NCI-H2107 treated with DMSO at 0.1 percent for 48 hours (cell line): Measurements from ENCODE around the gene MIEF1.
"Not testable (repeated sequence)": the region's sequence is repeated elsewhere in the genome, so short reads cannot be mapped to it uniquely, and the experiment has no call there.

Experiments
- DNase-seq: peaks from one replicate; lab custom pipeline; 2025; ENCODE audit not compliant: unreplicated experiment; lab: John Stamatoyannopoulos, UW

The MIEF1 gene

GRCh38 chr22:39489094-39490068 is 12.7 kb upstream of the MIEF1 start:
- DNase-seq, result no peak

- no peak for DNase-seq
These were observed 11.8 kb upstream of the MIEF1 start for GRCh38 chr22:39490135-39490798.

GRCh38 chr22:39490966-39491680 is 11.0 kb upstream of the MIEF1 start:
- DNase-seq, result no peak

DNA sequence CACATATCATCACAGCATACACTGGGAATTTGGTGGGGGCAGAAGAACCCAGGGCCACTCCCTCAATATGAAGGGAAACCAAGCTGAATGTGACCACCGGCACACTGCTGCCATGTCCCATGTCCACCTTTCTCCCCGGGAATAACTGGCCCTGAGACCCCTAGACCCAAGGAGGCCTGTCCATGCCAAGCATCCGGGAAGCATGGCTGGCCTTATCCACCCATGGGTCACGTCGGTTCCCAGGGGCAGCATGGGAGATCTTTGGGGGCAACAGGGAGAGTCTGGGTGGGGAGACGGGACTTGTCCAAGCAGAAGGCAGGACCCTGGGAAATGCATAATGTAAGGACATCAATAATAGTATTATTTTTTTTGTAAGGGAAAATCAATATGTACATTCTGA is 10.4 kb upstream of the MIEF1 start:
- no peak for DNase-seq

DNA sequence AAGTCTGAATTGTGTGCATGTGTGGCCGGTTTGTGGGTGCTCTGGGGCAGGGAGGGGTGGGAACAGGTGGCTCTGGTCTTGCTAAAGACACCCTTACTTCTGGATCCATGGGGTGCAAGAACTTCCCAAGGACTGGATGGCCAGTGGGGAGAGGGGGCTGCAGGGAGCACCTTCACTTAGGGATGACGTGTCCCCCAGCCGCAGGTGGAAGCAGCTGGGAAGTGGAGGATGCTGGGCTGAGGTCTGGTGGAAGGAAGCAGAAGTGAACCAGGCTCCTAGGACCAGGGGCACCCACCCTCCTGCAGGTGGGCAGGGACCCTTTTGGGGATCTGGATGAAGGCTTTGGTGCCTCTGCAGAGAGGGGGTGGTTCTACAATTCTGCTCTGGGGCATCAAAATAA is 9.9 kb upstream of the MIEF1 start:
- no peak for DNase-seq

DNA sequence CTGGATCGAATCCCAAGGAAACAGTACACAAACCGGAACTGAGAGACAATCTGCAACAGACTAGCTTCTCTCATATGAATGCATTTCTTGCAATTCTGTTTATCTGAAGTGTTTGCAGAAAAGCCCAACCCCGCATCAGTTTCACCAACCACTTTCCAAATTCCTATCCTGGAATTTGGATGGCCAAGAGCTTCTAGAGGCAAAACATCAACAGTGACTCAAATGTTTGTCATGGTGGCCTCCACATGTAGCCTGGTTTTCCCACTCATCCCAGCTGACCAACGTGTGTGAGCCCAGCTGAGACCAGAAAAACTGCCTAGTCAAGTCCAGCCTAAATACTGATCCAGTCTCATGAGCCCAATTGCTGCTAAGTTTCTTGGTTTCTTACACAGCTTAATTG is 8.3 kb upstream of the MIEF1 start:
- no peak for DNase-seq

DNA sequence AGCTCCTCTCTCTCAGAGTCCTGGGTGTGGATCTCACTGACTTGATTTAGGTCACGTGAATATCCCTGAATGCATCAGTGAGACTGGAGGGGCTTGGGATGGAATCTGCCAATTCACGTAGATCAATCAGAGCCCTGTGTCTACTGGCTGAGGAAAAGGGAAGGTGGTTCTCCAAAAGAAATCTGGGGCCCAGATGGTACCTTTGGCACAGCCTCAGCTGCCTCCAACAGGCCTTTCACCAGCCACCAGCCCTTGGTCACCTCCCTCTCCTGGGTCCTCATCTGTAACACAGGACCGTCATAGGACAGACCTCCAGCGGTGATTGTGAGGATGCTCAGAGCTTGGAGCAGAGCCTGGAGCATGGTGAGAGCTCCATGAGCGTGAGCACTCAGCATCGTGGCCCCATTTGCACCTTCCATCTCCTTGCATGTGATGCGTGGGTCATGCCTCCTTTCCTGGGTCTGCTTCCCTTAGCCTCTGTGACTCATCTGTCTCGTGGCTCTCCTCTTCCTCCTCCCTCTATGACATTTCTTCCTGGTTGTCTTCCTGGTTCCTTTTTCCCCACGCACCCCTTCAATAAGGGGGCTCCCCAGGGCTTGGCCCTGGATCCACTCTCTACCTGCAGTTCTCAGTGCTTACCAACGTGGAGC is 7.5 kb upstream of the MIEF1 start:
- no peak for DNase-seq

DNA sequence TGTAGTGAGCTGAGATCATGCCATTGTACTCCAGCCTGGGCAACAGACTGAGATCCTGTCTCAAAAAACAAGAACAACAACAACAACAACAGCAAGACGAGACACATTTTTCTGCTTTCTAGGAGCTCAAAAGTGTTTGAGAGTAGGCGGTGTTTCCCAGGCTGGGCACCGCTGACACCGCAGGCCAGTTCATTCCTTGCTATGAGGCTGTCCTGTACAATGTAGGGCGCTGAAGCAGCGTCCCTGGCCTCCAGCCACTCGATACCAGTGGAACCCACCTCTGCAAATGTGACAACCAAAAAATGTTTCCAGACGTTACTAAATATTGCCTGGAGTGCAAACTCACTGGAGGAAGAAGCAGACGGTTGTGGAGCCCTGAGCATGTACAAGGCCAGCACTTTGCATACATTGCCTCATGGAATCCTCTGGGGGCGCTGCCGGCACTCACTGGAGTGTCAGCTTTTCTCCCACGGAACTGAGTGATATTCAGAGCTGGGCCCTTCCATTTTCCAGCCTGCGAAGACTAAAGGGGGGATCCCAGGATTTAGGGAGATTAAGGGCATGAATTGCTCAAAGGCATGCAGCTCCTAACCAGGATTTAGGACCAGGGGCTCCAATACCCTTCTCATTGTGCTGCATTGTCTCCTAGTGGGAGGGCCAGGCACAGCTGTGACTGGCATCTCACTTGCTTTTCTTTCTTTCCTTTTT is 5.8 kb upstream of the MIEF1 start:
- DNase-seq, result peak; percentile 22

- no peak for DNase-seq
These were observed 4.7 kb upstream of the MIEF1 start for GRCh38 chr22:39497429-39497828.

DNA sequence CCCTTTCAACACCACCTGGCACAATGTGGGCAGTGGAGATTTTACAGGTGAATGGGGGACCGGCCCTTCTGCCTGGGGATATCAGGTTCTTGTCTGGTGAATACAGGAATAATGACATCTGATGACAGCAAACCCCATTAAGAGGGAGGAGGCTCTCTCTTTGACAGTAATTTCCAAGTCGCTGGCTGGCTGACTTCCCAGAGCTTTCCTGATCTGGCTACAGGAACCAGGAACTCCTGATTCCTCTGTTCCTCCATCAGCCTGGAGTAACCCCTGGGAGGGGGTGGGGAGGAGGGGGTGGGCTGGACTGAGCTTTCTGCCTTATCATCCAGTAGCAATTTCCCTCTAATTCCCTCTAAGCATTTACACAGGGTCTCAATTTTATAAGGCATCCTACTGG is 3.7 kb upstream of the MIEF1 start:
- DNase-seq, result peak; percentile 80

GRCh38 chr22:39498802-39499201 is 3.3 kb upstream of the MIEF1 start:
- no peak for DNase-seq

DNA sequence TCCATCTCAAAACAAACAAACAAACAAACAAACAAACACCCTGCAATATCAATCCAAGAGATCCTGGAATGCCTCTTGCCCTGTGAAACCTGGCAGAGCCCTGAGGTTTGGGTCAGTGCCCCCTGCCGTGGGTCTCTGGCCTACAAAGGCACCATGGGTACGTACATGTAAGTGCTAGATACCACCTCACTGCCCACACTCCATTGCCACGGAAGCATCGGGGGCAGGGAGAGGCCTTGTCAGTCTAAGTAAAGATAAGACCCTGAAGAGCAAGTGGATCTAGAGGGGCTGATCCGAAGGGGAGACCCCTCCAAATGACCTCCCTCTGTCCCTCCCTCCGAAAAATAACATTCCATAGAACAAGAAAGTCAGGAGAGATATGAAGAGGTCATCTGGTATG is 2.0 kb upstream of the MIEF1 start:
- no peak for DNase-seq

- DNase-seq, result no peak
These were observed 414 bp upstream of the MIEF1 start for GRCh38 chr22:39501644-39502108.

GRCh38 chr22:39502789-39503409 is 809 bp downstream of the MIEF1 start:
- no peak for DNase-seq

- DNase-seq, result no peak
These were observed 1.5 kb downstream of the MIEF1 start for GRCh38 chr22:39503630-39504029.

GRCh38 chr22:39504071-39504470 is 2.0 kb downstream of the MIEF1 start:
- DNase-seq, result no peak

DNA sequence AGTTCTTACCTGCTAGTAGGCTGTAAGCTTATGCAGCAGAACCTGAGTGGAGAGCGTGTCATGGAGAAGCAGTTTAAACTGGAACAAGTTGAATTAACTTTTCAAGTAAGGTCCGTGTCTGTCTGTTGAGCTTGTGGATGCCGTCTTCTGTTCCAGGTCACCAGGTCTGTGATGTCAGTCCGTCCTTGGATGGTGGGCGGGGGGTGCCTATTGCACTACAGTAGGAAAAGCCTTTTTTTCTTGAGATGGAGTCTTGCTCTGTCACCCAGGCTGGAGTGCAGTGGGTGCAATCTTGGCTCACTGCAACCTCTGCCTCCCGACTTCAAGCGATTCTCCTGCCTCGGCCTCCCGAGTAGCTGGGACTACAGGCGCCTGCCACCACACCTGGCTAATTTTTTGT is 4.9 kb downstream of the MIEF1 start:
- not testable (repeated sequence) for DNase-seq

- no peak for DNase-seq
These were observed 6.3 kb downstream of the MIEF1 start for GRCh38 chr22:39508393-39508792.

GRCh38 chr22:39510529-39511149 is 8.5 kb downstream of the MIEF1 start:
- no peak for DNase-seq

DNA sequence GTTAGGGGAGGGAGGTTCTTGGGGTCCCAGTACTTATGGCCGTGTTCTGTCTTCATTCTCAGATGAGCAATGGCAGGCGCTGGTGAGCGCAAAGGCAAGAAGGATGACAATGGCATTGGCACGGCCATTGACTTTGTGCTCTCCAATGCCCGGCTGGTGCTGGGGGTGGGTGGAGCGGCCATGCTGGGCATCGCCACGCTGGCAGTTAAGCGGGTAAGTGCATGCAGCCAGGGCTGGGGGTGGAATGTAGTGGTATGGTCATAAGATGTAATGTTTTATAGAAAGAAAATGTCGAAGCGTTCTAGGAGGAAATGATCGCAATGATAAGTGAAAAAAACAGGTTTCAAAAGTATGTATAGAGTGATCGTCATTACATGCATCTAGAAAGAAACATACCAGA is 9.1 kb downstream of the MIEF1 start:
- DNase-seq, result no peak
